GM23338 (cell line): ENCODE measurements around the gene GDE1. TPM values are rescaled to one million over a fixed set of nuclear protein-coding genes. Genes with fewer than 3 reads are reported as not detected.

Experiments used
- ATAC-seq: fragments of 200-7000 bp; cut with Tn5 transposase; 3 replicates; pipeline ENCODE4 v1.9.1; 2020
- DNase-seq: peaks from one replicate; pipeline ENCODE4 v3.0.0-alpha.2; 2015; ENCODE audit warnings: low spot score
- H2AFZ ChIP-seq: fragments of 200-600 bp; sonication (generic); 2 replicates; pipeline ENCODE4 v1.8.0; 2016; ENCODE audit warnings: antibody characterized with exemption, mild to moderate bottlenecking, moderate library complexity
- H3F3A ChIP-seq: fragments of 200-600 bp; sonication (generic); replicated peaks from 2 replicates; pipeline ENCODE4 v1.8.0; 2017; ENCODE audit warnings: antibody characterized with exemption, mixed run types, low read depth
- H3K27ac ChIP-seq: fragments of 200-600 bp; sonication (generic); 2 replicates; pipeline ENCODE4 v1.6.1; 2016; ENCODE audit warnings: low read depth
- H3K27me3 ChIP-seq: fragments of 200-600 bp; sonication (generic); 2 replicates; pipeline ENCODE4 v1.8.0; 2016; ENCODE audit warnings: mild to moderate bottlenecking, mixed run types, moderate library complexity; ENCODE audit not compliant: insufficient read depth
- H3K36me3 ChIP-seq: fragments of 200-600 bp; sonication (generic); 2 replicates; pipeline ENCODE4 v1.8.0; 2016; ENCODE audit warnings: mild to moderate bottlenecking; ENCODE audit not compliant: insufficient read depth
- H3K4me1 ChIP-seq: fragments of 200-600 bp; sonication (generic); 2 replicates; pipeline ENCODE4 v1.8.0; 2016; ENCODE audit warnings: mild to moderate bottlenecking, moderate library complexity; ENCODE audit not compliant: insufficient read depth
- H3K4me2 ChIP-seq: fragments of 200-600 bp; sonication (generic); 2 replicates; pipeline ENCODE4 v1.7.1; 2017; ENCODE audit warnings: mixed run types
- H3K4me3 ChIP-seq: fragments of 200-600 bp; sonication (generic); 2 replicates; pipeline ENCODE4 v1.6.1; 2016; ENCODE audit warnings: mixed run types
- H3K79me2 ChIP-seq: fragments of 200-600 bp; sonication (generic); replicated peaks from 2 replicates; pipeline ENCODE4 v1.8.0; 2017; ENCODE audit warnings: mild to moderate bottlenecking; ENCODE audit not compliant: insufficient read depth
- H3K9me2 ChIP-seq: fragments of 200-600 bp; sonication (generic); 2 replicates; pipeline ENCODE4 v1.8.0; 2017; ENCODE audit not compliant: insufficient read depth
- H4K20me1 ChIP-seq: fragments of 200-600 bp; sonication (generic); replicated peaks from 2 replicates; pipeline ENCODE4 v1.8.0; 2017; ENCODE audit warnings: mild to moderate bottlenecking; ENCODE audit not compliant: insufficient read depth
- H3K27ac Mint-ChIP-seq: 2 replicates; pipeline ENCODE4 v1.8.0; 2020; ENCODE audit warnings: inconsistent platforms, mild to moderate bottlenecking, moderate library complexity, mixed read lengths
- H3K27me3 Mint-ChIP-seq: 3 replicates; pipeline ENCODE4 v1.8.0; 2022; ENCODE audit warnings: low read depth, mild to moderate bottlenecking, moderate library complexity, mixed read lengths, inconsistent platforms; ENCODE audit not compliant: insufficient read depth, poor library complexity
- H3K36me3 Mint-ChIP-seq: 3 replicates; pipeline ENCODE4 v1.8.0; 2021; ENCODE audit warnings: low read depth, mild to moderate bottlenecking, inconsistent platforms, moderate library complexity, mixed read lengths
- H3K4me1 Mint-ChIP-seq: 3 replicates; pipeline ENCODE4 v1.8.0; 2020; ENCODE audit warnings: mild to moderate bottlenecking, inconsistent platforms, mixed read lengths
- H3K4me3 Mint-ChIP-seq: 3 replicates; pipeline ENCODE4 v1.8.0; 2021; ENCODE audit warnings: moderate library complexity, mild to moderate bottlenecking, inconsistent platforms, mixed read lengths
- H3K9me3 Mint-ChIP-seq: 3 replicates; pipeline ENCODE4 v1.8.0; 2020; ENCODE audit warnings: moderate library complexity, mild to moderate bottlenecking, inconsistent platforms, mixed read lengths
- EZH2 ChIP-seq: fragments of 200-600 bp; sonication (generic); IDR thresholded peaks from one replicate; pipeline ENCODE4 v1.8.0; 2017; ENCODE audit warnings: antibody characterized with exemption, mild to moderate bottlenecking, low read depth; ENCODE audit not compliant: unreplicated experiment
- EZH2phosphoT487 ChIP-seq: fragments of 200-600 bp; sonication (generic); IDR thresholded peaks from one replicate; pipeline ENCODE4 v1.8.1; 2018; ENCODE audit warnings: antibody characterized with exemption; ENCODE audit not compliant: unreplicated experiment
- JUNB ChIP-seq: IDR thresholded peaks from one replicate; pipeline ENCODE4 v1.6.1; 2016; ENCODE audit warnings: antibody characterized with exemption; ENCODE audit not compliant: unreplicated experiment
- NANOG ChIP-seq: IDR thresholded peaks from 2 replicates; pipeline ENCODE4 v1.6.1; 2016; ENCODE audit warnings: antibody characterized with exemption, borderline replicate concordance
- STAT1 ChIP-seq: IDR thresholded peaks from one replicate; pipeline ENCODE4 v1.6.1; 2016; ENCODE audit warnings: antibody characterized with exemption; ENCODE audit not compliant: unreplicated experiment
- ZNF114 ChIP-seq: fragments of 250-450 bp; sonication (Bioruptor Pico); IDR thresholded peaks from 2 replicates; pipeline ENCODE4 v1.5.0; 2020; ENCODE audit warnings: mild to moderate bottlenecking, moderate library complexity
- ZNF331 ChIP-seq: fragments of 250-450 bp; sonication (Bioruptor Pico); IDR thresholded peaks from 2 replicates; pipeline ENCODE4 v1.5.0; 2020; ENCODE audit warnings: low read depth, mild to moderate bottlenecking, moderate library complexity
- polyA plus RNA-seq: library from polyadenylated mRNA; unstranded; fragments of >200 nt; fragmentation: Nextera tagmentation; extraction: Ambion mirVana; gene quantifications from 2 replicates; pipeline ENCODE4 v1.2.1, GENCODE V29; 2016
- total RNA-seq: library from RNA; depleted of rRNA; stranded (reverse); fragments of >200 nt; shearing (Covaris generic); gene quantifications from 2 replicates; pipeline ENCODE4 v1.2.3, GENCODE V29; 2014
- TF ChIP-seq, protein P1 (sequence below): fragments of 250-450 bp; sonication (Bioruptor Pico); IDR thresholded peaks from 2 replicates; pipeline ENCODE4 v1.5.0; 2020; ENCODE audit warnings: mild to moderate bottlenecking, moderate library complexity
- TF ChIP-seq, protein P2 (sequence below), 2 experiments: fragments of 200-600 bp in 1 of 2; sonication (generic) in 1 of 2; conservative IDR thresholded peaks; 2 replicates each; pipeline versions ENCODE4 v1.5.1 to v1.6.1; 2016 to 2017; ENCODE audit warnings: antibody characterized with exemption in 2 of 2, low read depth in 2 of 2, mild to moderate bottlenecking in 2 of 2, moderate library complexity in 1 of 2

The GDE1 gene
- total and polyA plus RNA-seq, 2 experiments from 2014 or later, result 30.0 to 69.3 TPM

DNA sequence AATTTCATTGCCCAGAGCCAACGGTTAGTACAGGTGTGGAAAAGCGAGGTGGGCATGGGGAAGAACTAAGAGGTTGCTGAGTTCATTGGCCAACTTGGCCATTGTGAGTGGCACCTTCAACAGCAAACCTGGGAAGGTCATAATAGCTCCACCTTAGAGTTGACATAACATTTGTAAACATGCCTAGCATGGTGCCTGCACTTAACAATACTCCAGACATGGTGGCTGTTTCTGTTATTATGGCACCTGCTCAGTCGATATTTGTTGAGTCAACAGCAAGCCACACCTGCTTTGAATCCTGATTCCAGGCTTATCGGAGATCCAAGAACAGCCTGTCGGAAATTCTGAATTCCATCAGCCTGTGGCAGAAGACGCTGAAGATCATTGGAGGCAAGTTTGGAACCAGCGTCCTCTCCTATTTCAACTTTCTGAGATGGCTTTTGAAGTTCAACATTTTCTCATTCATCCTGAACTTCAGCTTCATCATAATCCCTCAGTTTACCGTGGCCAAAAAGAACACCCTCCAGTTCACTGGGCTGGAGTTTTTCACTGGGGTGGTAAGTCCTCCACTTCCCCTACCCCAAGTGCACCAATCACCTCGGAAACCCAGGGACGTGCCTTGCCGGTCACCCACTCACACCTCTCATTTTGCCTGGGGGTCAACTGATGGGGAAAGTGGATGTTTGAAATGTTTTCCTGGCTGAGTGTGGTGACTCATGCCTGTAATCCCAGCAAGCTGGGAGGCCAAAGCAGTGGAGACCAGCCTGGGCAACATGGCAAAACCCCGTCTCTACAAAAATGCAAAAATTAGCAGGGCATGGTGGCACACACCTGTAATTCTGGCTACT lies 58.2 kb downstream of the GDE1 start:
- Mint-ChIP-seq H3K36me3 (peaks cover 7% of the 10 kb centered on the region), H3K27ac (no peak overlapping the region), H3K4me3 (no peak overlapping the region), H3K4me1 (peaks cover 3% of the 10 kb centered on the region; the same call in 1 of the 3 replicates), H3K9me3 (peaks cover 6% of the 10 kb centered on the region), H3K27me3 (peaks cover 4% of the 10 kb centered on the region)
- no peak for DNase-seq
- ATAC-seq, result no peak
- TF ChIP-seq STAT1, result no peak
- H3K27me3 ChIP-seq, result no peaks in the 10 kb centered on the region
- H3K4me1 ChIP-seq, result no peaks in the 10 kb centered on the region
- no peaks in the 10 kb centered on the region; the same call in 1 of the 2 replicates for H3K36me3 ChIP-seq
- H3K4me3 ChIP-seq, result no peak overlapping the region
- no peak overlapping the region for H3K4me2 ChIP-seq
- no peak overlapping the region for H3K27ac ChIP-seq
- no peaks in the 10 kb centered on the region for H3K9me2 ChIP-seq
- H2AFZ ChIP-seq, result no peak overlapping the region
- no peaks in the 10 kb centered on the region for H4K20me1 ChIP-seq
- no peaks in the 10 kb centered on the region for H3F3A ChIP-seq
- no peaks in the 10 kb centered on the region for H3K79me2 ChIP-seq

DNA sequence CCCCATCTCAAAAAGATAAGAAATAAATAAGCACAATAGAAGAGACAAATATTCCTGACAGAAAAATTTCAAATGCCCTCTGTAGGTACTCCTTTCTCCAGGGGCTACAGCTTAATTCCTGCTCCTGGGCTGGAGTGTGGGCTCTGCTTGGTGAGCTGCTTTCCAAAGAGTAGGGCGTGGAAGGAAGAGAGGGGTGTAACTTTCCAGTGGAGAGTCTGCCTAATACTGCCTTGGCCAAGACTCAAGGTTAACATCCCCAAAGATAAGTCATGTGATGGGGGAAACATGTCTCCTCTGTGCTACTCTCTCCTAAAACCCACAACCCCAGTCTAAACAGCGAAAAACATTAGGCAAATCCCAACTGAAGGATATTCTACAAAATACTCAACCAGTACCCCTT lies 61.5 kb downstream of the GDE1 start:
- Histone ChIP-seq H3K27me3 (no peaks in the 10 kb centered on the region), H2AFZ (no peak overlapping the region), H4K20me1 (no peaks in the 10 kb centered on the region), H3F3A (no peaks in the 10 kb centered on the region), H3K4me2 (no peak overlapping the region), H3K79me2 (no peaks in the 10 kb centered on the region), H3K4me3 (no peak overlapping the region), H3K9me2 (no peaks in the 10 kb centered on the region), H3K36me3 (no peaks in the 10 kb centered on the region; the same call in 1 of the 2 replicates), H3K27ac (no peak overlapping the region), H3K4me1 (no peaks in the 10 kb centered on the region)
- no peak for DNase-seq
- peaks cover 3% of the 10 kb centered on the region; the same call in 1 of the 3 replicates for H3K4me1 Mint-ChIP-seq
- no peak overlapping the region for H3K27ac Mint-ChIP-seq
- no peak for ATAC-seq
- H3K4me3 Mint-ChIP-seq, result no peak overlapping the region
- H3K36me3 Mint-ChIP-seq, result no peaks in the 10 kb centered on the region; the same call in 2 of the 3 replicates
- H3K27me3 Mint-ChIP-seq, result peaks cover 4% of the 10 kb centered on the region
- H3K9me3 Mint-ChIP-seq, result no peaks in the 10 kb centered on the region
- TF ChIP-seq ZNF331 (CRISPR knock-in tag) (no peak), EZH2phosphoT487 (no peak), NANOG (no peak), ZNF114 (CRISPR knock-in tag) (no peak), JUNB (no peak), EZH2 (no peak), STAT1 (no peak)
- TF ChIP-seq, protein P1, sequence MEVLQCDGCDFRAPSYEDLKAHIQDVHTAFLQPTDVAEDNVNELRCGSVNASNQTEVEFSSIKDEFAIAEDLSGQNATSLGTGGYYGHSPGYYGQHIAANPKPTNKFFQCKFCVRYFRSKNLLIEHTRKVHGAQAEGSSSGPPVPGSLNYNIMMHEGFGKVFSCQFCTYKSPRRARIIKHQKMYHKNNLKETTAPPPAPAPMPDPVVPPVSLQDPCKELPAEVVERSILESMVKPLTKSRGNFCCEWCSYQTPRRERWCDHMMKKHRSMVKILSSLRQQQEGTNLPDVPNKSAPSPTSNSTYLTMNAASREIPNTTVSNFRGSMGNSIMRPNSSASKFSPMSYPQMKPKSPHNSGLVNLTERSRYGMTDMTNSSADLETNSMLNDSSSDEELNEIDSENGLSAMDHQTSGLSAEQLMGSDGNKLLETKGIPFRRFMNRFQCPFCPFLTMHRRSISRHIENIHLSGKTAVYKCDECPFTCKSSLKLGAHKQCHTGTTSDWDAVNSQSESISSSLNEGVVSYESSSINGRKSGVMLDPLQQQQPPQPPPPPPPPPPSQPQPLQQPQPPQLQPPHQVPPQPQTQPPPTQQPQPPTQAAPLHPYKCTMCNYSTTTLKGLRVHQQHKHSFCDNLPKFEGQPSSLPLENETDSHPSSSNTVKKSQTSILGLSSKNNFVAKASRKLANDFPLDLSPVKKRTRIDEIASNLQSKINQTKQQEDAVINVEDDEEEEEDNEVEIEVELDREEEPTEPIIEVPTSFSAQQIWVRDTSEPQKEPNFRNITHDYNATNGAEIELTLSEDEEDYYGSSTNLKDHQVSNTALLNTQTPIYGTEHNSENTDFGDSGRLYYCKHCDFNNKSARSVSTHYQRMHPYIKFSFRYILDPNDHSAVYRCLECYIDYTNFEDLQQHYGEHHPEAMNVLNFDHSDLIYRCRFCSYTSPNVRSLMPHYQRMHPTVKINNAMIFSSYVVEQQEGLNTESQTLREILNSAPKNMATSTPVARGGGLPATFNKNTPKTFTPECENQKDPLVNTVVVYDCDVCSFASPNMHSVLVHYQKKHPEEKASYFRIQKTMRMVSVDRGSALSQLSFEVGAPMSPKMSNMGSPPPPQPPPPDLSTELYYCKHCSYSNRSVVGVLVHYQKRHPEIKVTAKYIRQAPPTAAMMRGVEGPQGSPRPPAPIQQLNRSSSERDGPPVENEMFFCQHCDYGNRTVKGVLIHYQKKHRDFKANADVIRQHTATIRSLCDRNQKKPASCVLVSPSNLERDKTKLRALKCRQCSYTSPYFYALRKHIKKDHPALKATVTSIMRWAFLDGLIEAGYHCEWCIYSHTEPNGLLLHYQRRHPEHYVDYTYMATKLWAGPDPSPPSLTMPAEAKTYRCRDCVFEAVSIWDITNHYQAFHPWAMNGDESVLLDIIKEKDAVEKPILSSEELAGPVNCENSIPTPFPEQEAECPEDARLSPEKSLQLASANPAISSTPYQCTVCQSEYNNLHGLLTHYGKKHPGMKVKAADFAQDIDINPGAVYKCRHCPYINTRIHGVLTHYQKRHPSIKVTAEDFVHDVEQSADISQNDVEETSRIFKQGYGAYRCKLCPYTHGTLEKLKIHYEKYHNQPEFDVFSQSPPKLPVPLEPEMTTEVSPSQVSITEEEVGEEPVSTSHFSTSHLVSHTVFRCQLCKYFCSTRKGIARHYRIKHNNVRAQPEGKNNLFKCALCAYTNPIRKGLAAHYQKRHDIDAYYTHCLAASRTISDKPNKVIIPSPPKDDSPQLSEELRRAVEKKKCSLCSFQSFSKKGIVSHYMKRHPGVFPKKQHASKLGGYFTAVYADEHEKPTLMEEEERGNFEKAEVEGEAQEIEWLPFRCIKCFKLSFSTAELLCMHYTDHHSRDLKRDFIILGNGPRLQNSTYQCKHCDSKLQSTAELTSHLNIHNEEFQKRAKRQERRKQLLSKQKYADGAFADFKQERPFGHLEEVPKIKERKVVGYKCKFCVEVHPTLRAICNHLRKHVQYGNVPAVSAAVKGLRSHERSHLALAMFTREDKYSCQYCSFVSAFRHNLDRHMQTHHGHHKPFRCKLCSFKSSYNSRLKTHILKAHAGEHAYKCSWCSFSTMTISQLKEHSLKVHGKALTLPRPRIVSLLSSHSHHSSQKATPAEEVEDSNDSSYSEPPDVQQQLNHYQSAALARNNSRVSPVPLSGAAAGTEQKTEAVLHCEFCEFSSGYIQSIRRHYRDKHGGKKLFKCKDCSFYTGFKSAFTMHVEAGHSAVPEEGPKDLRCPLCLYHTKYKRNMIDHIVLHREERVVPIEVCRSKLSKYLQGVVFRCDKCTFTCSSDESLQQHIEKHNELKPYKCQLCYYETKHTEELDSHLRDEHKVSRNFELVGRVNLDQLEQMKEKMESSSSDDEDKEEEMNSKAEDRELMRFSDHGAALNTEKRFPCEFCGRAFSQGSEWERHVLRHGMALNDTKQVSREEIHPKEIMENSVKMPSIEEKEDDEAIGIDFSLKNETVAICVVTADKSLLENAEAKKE (CRISPR knock-in tag), result no peak
- TF ChIP-seq, protein P2, sequence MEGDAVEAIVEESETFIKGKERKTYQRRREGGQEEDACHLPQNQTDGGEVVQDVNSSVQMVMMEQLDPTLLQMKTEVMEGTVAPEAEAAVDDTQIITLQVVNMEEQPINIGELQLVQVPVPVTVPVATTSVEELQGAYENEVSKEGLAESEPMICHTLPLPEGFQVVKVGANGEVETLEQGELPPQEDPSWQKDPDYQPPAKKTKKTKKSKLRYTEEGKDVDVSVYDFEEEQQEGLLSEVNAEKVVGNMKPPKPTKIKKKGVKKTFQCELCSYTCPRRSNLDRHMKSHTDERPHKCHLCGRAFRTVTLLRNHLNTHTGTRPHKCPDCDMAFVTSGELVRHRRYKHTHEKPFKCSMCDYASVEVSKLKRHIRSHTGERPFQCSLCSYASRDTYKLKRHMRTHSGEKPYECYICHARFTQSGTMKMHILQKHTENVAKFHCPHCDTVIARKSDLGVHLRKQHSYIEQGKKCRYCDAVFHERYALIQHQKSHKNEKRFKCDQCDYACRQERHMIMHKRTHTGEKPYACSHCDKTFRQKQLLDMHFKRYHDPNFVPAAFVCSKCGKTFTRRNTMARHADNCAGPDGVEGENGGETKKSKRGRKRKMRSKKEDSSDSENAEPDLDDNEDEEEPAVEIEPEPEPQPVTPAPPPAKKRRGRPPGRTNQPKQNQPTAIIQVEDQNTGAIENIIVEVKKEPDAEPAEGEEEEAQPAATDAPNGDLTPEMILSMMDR (conservative IDR thresholded peaks at IDR 0.05; ENCODE audit: low read depth in 2 of 2), result no peak
